NOMO-1 treated with dmso at 0.1 percent for 144 hours (cell line): ENCODE data around the gene EN1.

Experiments
- DNase-seq: peaks from one replicate; lab custom pipeline; 2025; ENCODE audit not compliant: unreplicated experiment; lab: John Stamatoyannopoulos, UW

EN1 gene

GRCh38 chr2:118856330-118856977 is 9.0 kb upstream of the EN1 start:
- no peak for DNase-seq

GRCh38 chr2:118855451-118856279 is 8.2 kb upstream of the EN1 start:
- DNase-seq = peak; percentile 50

- DNase-seq = no peak
Observed at GRCh38 chr2:118854507-118855345, 7.3 kb upstream of the EN1 start.

- no peak for DNase-seq
Observed at GRCh38 chr2:118853651-118854291, 6.3 kb upstream of the EN1 start.

GRCh38 chr2:118853129-118853640 is 5.7 kb upstream of the EN1 start:
- no peak for DNase-seq

- DNase-seq = no peak
Observed at GRCh38 chr2:118852605-118853128, 5.2 kb upstream of the EN1 start.

GRCh38 chr2:118851650-118852049 is 4.2 kb upstream of the EN1 start:
- no peak for DNase-seq

- no peak for DNase-seq
Observed at GRCh38 chr2:118850901-118851415, 3.5 kb upstream of the EN1 start.

GRCh38 chr2:118850168-118850900 is 2.9 kb upstream of the EN1 start:
- no peak for DNase-seq

- no peak for DNase-seq
Observed at GRCh38 chr2:118849226-118850167, 2.0 kb upstream of the EN1 start.

- no peak for DNase-seq
Observed at GRCh38 chr2:118848381-118849225, 1.2 kb upstream of the EN1 start.

- DNase-seq = no peak
Observed at GRCh38 chr2:118847762-118848172, 319 bp upstream of the EN1 start.

GRCh38 chr2:118846442-118846952 is 951 bp downstream of the EN1 start:
- DNase-seq = no peak

- no peak for DNase-seq
Observed at GRCh38 chr2:118845522-118846441, 1.7 kb downstream of the EN1 start.

GRCh38 chr2:118845005-118845521 is 2.4 kb downstream of the EN1 start:
- no peak for DNase-seq
